ENCODE data around the gene HCRTR1.

GRCh38 chr1:31639543-31639942 lies 22.1 kb downstream of the HCRTR1 start:
- TF ChIP-seq, protein P1, sequence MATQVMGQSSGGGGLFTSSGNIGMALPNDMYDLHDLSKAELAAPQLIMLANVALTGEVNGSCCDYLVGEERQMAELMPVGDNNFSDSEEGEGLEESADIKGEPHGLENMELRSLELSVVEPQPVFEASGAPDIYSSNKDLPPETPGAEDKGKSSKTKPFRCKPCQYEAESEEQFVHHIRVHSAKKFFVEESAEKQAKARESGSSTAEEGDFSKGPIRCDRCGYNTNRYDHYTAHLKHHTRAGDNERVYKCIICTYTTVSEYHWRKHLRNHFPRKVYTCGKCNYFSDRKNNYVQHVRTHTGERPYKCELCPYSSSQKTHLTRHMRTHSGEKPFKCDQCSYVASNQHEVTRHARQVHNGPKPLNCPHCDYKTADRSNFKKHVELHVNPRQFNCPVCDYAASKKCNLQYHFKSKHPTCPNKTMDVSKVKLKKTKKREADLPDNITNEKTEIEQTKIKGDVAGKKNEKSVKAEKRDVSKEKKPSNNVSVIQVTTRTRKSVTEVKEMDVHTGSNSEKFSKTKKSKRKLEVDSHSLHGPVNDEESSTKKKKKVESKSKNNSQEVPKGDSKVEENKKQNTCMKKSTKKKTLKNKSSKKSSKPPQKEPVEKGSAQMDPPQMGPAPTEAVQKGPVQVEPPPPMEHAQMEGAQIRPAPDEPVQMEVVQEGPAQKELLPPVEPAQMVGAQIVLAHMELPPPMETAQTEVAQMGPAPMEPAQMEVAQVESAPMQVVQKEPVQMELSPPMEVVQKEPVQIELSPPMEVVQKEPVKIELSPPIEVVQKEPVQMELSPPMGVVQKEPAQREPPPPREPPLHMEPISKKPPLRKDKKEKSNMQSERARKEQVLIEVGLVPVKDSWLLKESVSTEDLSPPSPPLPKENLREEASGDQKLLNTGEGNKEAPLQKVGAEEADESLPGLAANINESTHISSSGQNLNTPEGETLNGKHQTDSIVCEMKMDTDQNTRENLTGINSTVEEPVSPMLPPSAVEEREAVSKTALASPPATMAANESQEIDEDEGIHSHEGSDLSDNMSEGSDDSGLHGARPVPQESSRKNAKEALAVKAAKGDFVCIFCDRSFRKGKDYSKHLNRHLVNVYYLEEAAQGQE (IDR thresholded peaks at IDR 0.05; ENCODE audit: low read depth) = no peak
- TF ChIP-seq TAF1 (IDR thresholded peaks at IDR 0.05; ENCODE audit: low read depth) (no peak), CREB1 (IDR thresholded peaks at IDR 0.05; ENCODE audit: low read depth) (no peak), EP300 (IDR thresholded peaks at IDR 0.05; ENCODE audit: borderline replicate concordance) (no peak), CEBPB (IDR thresholded peaks at IDR 0.05) (no peak), USF1 (IDR thresholded peaks at IDR 0.05) (no peak), NFIC (IDR thresholded peaks at IDR 0.05) (no peak), YY1 (IDR thresholded peaks at IDR 0.05; ENCODE audit: low read depth) (no peak), RAD21 (IDR thresholded peaks at IDR 0.05; ENCODE audit: low read depth) (no peak), TEAD4 (IDR thresholded peaks at IDR 0.05) (no peak), TCF12 (IDR thresholded peaks at IDR 0.05; ENCODE audit: low read depth) (no peak)
- TF ChIP-seq, protein P2, sequence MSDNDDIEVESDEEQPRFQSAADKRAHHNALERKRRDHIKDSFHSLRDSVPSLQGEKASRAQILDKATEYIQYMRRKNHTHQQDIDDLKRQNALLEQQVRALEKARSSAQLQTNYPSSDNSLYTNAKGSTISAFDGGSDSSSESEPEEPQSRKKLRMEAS (IDR thresholded peaks at IDR 0.05) = no peak
